Measurements from ENCODE around the gene DTX3. TPM values are rescaled to one million over a fixed set of nuclear protein-coding genes. Genes with fewer than 3 reads are reported as not detected.

Gene DTX3
- total RNA-seq, 1 donor from 2014 or later, result 83.0 TPM

DNA sequence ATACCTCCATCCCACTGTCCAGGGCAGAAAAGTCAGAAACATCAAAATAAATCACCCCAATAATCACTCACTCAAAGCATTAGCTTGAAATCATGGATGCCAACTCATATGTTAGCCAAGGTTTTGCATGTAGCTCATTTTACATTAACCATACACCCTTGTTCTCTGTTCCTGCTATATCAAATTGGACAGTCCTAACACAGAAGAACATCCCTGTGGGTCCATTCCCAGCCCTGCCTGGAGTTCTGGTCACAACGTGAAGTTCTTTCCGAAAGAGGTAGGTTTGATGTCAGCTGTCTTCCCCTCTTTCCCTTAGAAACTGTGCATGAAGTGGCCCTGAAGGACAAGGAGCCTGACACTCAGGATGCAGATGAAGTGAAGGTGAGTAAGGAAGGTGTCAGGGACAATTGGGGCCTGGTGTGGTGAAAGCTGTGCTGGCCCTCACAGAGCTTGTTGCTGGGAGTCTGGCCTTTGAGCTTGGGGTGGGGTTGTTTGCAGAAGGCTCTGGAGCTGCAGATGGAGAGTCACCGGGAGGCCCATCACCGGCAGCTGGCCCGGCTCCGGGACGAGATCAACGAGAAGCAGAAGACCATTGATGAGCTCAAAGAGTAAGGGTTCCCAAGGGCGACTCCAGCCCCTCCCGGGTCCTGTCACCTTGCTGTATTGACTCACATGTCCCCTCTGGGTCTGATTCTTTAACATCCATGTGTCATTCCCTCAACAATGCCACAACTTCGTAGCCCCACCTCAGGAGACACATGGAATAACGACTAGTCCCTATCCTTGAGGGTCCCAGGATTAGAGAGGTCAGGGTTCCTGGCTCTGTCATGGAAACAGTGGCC, 28.6 kb upstream of the DTX3 start:
- H3K27ac Mint-ChIP-seq, result no peak overlapping the region
- DNase-seq (ENCODE audit: low spot score, unreplicated experiment), result no peak
- no peaks in the 10 kb centered on the region for H3K9me3 Mint-ChIP-seq (ENCODE audit: low read depth)
- no peaks in the 10 kb centered on the region for H3K27me3 Mint-ChIP-seq
- no peaks in the 10 kb centered on the region for H3K4me1 Mint-ChIP-seq (ENCODE audit: low read depth)
- H3K4me3 Mint-ChIP-seq (ENCODE audit: low read depth), result no peak overlapping the region
- TF ChIP-seq, protein P1, sequence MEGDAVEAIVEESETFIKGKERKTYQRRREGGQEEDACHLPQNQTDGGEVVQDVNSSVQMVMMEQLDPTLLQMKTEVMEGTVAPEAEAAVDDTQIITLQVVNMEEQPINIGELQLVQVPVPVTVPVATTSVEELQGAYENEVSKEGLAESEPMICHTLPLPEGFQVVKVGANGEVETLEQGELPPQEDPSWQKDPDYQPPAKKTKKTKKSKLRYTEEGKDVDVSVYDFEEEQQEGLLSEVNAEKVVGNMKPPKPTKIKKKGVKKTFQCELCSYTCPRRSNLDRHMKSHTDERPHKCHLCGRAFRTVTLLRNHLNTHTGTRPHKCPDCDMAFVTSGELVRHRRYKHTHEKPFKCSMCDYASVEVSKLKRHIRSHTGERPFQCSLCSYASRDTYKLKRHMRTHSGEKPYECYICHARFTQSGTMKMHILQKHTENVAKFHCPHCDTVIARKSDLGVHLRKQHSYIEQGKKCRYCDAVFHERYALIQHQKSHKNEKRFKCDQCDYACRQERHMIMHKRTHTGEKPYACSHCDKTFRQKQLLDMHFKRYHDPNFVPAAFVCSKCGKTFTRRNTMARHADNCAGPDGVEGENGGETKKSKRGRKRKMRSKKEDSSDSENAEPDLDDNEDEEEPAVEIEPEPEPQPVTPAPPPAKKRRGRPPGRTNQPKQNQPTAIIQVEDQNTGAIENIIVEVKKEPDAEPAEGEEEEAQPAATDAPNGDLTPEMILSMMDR (IDR thresholded peaks at IDR 0.05; ENCODE audit: unreplicated experiment), result no peak
- no peaks in the 10 kb centered on the region for H3K36me3 Mint-ChIP-seq (ENCODE audit: insufficient read depth)

DNA sequence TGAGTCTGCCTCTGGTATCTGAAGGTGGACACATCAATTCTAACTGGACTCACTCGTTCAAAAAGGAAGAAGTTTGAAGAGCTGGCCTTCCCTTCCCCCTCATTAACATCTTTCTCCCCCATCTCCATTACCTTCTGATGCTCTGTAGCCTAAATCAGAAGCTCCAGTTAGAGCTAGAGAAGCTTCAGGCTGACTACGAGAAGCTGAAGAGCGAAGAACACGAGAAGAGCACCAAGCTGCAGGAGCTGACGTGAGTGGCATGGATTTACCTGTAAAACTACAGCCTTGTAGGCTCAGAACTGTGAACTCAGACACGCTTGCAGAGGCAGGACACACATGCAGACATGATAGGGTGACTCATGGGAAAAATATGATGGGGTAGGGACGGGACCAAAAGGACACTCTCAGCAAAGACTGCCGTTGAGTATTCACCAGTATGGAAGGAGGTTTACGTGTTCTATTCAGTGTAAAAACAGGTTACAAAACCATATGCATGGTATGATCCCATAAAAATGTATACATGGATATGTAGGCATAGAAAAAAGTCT, 27.9 kb upstream of the DTX3 start:
- no peak overlapping the region for H3K27ac Mint-ChIP-seq
- no peak overlapping the region for H3K4me3 Mint-ChIP-seq (ENCODE audit: low read depth)
- TF ChIP-seq, protein P1 (IDR thresholded peaks at IDR 0.05; ENCODE audit: unreplicated experiment), result no peak
- H3K4me1 Mint-ChIP-seq (ENCODE audit: low read depth), result no peaks in the 10 kb centered on the region
- H3K36me3 Mint-ChIP-seq (ENCODE audit: insufficient read depth), result no peaks in the 10 kb centered on the region
- H3K27me3 Mint-ChIP-seq, result no peaks in the 10 kb centered on the region
- H3K9me3 Mint-ChIP-seq (ENCODE audit: low read depth), result no peaks in the 10 kb centered on the region
- no peak for DNase-seq (ENCODE audit: low spot score, unreplicated experiment)

DNA sequence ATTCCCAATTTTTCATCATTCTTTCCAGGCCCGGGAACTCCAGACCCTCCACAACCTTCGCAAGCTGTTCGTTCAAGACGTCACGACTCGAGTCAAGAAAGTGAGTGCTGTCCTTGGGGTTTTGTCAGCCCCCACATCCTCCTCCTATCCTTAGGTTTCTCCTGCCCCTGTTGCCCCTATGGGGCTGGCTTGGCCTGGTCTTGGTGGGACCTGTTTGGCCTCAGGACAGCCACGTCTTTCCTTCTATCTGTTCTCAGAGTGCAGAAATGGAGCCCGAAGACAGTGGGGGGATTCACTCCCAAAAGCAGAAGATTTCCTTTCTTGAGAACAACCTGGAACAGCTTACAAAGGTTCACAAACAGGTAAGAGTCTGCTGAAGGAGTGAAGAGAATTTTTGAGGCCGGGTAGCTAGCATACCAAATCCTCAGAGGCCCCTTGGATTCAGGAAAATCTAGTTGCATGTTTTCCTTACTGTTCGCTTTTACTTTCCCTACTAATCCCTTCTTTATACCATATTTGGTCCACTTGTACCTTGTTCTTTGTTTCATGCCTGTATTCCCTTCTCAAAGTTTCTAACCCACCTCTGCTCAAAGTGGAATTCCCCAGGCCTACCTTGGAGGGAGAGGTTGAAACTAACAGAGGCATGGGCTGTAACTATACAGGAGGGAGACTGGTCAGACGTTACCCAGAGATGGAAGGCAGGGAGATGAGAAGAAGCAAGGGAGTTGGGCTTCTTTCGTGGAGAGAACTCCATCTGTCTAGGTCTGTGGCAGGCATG, 26.5 kb upstream of the DTX3 start:
- no peak for DNase-seq (ENCODE audit: low spot score, unreplicated experiment)
- Mint-ChIP-seq H3K4me1 (ENCODE audit: low read depth) (no peaks in the 10 kb centered on the region), H3K9me3 (ENCODE audit: low read depth) (no peaks in the 10 kb centered on the region), H3K27ac (no peak overlapping the region), H3K4me3 (ENCODE audit: low read depth) (no peak overlapping the region), H3K36me3 (ENCODE audit: insufficient read depth) (no peaks in the 10 kb centered on the region), H3K27me3 (peaks cover 2% of the 10 kb centered on the region)
- TF ChIP-seq, protein P1 (IDR thresholded peaks at IDR 0.05; ENCODE audit: unreplicated experiment), result no peak

DNA sequence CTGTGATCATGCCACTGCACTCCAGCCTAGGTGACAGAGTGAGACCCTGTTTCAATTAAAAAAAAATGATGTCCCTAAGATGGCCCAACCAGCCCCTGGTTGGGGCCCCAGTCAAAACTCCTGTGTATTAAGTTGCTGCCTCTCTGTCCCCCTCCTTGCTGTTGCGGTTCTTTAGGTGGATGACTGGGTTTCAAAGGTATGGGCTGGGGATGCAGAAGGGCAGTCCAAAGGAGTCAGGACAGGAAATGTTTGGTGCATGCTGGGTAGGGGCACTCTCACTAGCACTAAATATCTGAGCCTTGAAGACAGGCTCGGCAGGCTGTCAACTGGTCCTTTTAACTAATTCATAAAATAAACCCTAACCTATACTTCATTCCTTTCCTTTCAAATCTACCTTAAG, 25.6 kb upstream of the DTX3 start:
- no peaks in the 10 kb centered on the region for H3K4me1 Mint-ChIP-seq (ENCODE audit: low read depth)
- no peaks in the 10 kb centered on the region for H3K9me3 Mint-ChIP-seq (ENCODE audit: low read depth)
- DNase-seq (ENCODE audit: low spot score, unreplicated experiment), result no peak
- TF ChIP-seq, protein P1 (IDR thresholded peaks at IDR 0.05; ENCODE audit: unreplicated experiment), result no peak
- H3K36me3 Mint-ChIP-seq (ENCODE audit: insufficient read depth), result no peaks in the 10 kb centered on the region
- H3K4me3 Mint-ChIP-seq (ENCODE audit: low read depth), result no peak overlapping the region
- H3K27ac Mint-ChIP-seq, result no peak overlapping the region
- H3K27me3 Mint-ChIP-seq, result peaks cover 6% of the 10 kb centered on the region

DNA sequence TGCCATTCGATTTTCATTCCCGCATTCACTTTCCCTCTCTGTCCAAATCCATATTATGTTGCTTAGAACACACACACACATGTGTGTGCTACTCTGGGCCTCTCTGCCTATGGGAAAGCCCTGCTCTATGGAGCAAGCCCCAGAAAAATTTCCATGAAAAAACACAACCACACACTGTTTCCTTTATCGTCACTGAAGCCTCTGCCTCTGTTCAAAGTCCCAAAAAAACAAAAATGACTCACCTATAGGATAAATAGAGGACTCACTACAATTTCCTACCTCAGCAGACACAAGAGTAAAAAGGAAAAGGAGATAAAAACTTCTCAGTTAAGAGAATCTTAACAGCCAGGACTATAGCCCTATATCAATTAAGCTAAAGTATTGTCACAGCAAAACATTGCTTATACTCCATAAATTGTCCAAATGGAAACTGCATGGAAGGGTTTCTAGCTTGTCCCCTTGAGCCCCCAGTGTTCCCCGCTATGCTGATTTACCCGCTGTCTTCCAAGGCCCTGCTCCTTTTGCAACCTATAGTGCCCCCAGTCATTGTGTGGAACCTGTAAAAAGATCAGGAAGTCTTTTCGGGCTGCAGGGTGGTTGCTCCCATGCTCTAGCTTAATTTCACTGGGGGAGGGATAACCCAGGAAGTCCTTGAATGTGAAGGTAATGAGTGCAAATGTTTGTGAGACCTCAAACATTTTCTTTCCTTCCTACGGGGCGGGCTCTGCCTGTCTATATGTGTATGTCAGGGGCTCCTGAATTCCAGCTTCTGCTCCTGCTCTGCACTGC, 24.8 kb upstream of the DTX3 start:
- Mint-ChIP-seq H3K27ac (no peak overlapping the region), H3K36me3 (ENCODE audit: insufficient read depth) (no peaks in the 10 kb centered on the region), H3K4me3 (ENCODE audit: low read depth) (no peak overlapping the region), H3K9me3 (ENCODE audit: low read depth) (no peaks in the 10 kb centered on the region), H3K4me1 (ENCODE audit: low read depth) (no peaks in the 10 kb centered on the region), H3K27me3 (peaks cover 14% of the 10 kb centered on the region)
- TF ChIP-seq, protein P1 (IDR thresholded peaks at IDR 0.05; ENCODE audit: unreplicated experiment), result no peak
- DNase-seq (ENCODE audit: low spot score, unreplicated experiment), result no peak
